GM18873 (cell line): Measurements from ENCODE around the gene GTPBP6.
"Not testable (repeated sequence)": the region's sequence is repeated elsewhere in the genome, so short reads cannot be mapped to it uniquely, and the experiment has no call there.

Experiments
- ATAC-seq: cut with Tn5 transposase; IDR thresholded peaks from one replicate; pipeline ENCODE4 v1.9.1; 2021; ENCODE audit warnings: mild to moderate bottlenecking, moderate library complexity, moderate number of reproducible peaks; ENCODE audit not compliant: unreplicated experiment, low FRiP score

The GTPBP6 gene

GRCh38 chrX:352181-352580, 33.6 kb upstream of the GTPBP6 start:
- ATAC-seq, result no peak

- ATAC-seq, result no peak
Measured at GRCh38 chrX:351736-352135, 33.1 kb upstream of the GTPBP6 start.

DNA sequence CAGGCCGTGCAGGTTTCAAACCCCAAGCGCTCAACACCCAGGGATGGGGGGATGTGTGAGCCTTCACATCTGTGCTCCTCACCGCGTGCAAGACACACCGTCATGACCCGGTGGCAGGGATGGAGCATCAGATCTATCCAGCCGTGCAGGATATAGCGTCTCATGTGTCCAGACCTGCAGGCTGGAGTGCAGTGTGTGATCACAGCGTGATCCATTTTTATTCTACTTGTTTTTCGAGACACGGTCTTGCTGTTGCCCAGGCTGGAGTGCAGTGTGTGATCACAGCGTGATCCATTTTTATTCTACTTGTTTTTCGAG, 32.7 kb upstream of the GTPBP6 start:
- not testable (repeated sequence) for ATAC-seq

- ATAC-seq, result no peak
Measured at GRCh38 chrX:350534-351323, 32.1 kb upstream of the GTPBP6 start.

- no peak for ATAC-seq
Measured at GRCh38 chrX:350148-350533, 31.5 kb upstream of the GTPBP6 start.

DNA sequence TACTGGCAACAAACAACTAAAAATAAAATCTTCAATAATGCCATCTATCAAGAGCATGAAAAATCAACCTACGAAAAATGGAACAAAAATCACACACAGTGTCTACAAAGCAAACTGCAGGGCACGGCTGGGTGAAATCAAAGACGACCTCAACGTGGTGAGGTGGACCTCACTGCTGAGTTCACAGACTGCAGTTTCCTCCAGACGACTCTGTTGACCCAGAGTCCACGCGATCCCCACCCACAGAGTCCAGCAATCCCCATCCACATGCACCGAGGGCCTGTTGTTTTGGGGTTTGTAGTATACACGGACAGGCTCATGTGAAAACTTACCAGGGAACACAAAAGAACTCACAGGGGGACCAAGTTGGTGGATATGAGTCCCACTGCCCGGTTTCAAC, 31.1 kb upstream of the GTPBP6 start:
- ATAC-seq, result no peak

GRCh38 chrX:349196-349595, 30.6 kb upstream of the GTPBP6 start:
- ATAC-seq, result no peak

DNA sequence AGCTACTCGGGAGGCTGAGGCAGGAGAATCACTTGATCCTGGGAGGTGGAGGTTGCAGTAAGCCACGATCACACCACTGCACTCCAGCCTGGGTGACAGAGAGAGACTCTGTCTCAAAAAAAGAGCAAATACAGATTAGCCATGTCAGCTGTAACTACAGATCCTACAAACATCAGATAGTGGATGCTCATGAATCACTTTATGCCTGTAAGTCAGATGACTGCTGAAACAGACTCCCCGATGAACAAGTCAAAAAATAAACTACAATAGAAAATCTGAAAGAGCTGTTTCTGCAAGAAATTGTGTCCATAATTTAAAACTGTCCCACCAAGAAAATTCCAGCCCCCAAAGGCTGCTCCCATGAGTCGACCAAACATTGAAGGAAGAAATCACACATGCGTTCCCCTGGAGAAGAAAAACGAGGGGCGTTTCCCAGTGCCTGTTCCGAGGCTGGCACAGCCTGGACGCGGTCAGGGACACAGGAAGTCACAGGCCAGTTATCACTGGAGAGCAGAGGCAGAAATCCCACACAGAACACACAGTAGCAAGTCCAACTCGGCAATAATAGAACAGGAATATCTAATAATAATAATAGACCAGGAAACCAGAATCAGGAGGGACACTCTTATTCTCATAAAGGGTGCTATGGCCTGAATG, 30.0 kb upstream of the GTPBP6 start:
- ATAC-seq, result no peak

DNA sequence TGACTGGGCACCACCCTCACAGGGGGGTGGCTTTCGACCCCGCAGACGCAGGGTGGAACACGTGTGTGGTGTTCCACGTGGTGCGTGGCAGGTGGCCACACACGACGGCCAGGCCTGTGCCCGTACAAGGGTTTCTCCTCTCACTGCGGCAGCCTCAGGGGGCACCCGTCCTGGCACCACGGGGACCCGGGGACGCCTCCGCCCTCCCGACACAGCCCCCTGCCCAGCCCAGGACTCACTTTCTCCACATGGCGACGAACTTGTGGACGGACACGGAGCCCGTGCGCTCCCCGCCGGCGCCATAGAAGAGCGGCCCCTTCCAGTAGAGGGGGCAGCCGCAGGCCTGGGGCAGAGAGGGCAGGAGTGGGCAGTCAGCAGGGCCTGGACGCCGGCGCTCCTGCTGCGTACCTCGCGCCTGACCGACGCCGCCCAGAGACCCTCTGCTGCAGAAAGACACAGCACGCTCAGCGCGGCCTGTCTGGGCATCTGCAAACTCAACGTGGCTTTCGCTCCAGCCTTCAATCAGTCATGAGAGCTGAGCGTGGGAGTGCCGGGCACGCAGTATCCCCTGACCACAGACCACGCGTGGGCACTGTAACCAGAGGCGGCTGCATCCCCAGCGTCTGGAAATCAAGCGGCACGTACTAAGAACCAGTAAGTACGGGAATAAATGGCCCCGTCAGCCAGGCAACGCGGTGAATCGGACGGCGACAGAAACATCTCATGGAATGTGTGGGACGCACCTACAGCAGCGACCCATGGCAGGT, 28.9 kb upstream of the GTPBP6 start:
- no peak for ATAC-seq

DNA sequence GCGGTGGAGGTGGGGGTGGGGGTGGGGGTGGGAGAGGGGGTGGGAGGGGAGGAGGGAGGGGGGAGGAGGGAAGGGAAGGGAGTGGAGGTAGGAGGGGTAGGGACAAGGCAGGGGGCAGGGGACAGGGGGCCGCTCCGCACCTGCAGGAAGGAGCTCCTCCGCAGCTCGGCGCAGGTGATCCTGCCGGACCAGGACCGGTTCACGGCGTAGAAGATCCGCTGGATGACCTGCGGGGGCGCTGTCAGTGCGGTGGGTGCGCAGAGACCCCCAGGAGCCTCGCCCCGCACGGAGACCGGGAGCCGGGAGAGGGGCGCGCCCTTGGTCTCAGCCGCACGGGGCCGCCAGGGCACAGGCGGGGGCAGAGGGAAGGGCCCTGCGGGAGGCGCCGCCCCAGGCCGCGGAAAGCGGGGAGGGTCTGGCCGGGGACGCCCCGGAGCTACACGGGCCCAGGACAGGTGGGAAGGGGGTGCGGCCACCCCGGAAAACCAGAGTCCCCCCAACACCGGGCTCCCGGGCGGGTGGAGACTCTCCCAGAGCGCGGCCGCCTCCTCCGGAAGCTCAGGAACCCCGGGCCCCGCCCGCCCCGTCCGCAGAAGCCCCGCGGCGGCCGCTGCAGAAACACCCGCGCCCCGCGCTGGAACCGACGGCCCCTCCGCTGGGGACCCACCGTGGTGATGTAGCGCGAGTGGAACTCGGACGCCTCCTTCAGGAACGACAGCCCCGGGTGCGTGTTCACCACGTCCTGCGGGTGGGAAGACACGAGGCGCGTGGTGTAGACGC, 27.6 kb upstream of the GTPBP6 start:
- no peak for ATAC-seq

DNA sequence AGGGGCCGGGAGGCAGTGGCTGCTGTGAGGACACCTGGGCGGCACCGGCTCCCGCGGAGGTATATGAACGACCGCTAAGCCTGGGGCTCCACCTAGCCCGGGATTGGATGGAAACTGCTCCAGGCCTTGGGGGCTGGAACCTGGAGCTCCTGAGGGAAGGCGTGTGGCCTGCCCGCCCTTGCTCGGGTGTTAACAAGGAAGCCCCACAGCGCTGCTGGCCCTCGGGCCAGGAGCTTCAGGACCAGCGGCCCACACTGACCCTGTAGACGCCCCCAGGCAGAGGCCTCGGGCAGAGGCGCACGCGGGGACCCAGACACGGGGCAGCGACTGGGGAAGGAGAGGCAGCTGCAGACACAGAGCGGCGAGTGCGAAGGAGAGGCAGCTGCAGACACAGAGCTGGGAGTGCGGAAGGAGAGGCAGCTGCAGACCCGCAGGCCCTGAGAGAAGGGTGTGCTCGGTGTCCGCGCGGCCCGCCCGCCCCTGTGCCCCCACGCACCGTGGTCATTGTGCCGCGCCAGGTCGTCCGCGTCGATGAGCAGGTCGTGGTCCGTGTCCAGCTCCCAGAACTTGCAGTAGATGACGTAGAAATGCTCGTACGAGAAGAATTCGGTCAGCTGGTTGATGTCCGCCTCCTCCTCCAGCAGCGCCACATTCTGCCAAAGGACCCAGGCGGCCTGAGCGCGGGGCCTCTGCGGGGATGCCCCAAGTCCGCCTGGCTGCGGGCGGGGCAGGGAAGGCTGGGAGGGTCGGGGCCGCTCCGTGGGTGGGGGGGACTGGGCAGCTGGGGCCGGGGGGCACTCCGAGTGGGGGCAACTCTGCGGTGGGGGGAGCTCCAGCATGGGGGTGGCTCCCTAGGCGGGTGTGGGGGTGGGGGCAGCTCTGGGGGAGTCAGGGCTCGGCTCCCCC, 26.7 kb upstream of the GTPBP6 start:
- no peak for ATAC-seq

DNA sequence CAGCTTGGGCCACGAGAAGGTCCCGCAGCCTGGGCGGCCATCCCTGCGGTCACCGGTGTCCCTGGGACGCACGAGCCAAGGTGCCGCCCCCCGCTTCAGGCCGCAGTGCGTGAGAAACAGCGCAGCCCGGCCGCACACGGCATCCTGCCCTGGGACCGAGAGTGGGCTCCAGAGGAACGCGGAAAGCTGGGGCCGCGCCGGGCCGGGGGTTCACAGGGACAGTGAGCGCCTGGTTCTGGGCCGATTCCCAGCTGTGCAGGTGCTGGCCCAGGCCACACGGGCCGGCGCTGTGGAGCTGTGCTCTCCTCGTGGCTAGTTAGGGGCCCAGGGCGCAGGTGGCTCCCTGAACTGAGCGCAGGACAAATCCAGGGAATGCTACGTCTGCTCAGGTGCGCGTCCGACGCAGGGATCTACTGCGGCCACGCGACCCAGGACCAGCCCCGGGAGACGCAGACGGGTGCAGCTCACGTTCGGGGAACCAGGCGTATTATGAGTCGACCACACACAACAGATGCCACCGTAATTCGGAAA, 25.8 kb upstream of the GTPBP6 start:
- no peak for ATAC-seq

DNA sequence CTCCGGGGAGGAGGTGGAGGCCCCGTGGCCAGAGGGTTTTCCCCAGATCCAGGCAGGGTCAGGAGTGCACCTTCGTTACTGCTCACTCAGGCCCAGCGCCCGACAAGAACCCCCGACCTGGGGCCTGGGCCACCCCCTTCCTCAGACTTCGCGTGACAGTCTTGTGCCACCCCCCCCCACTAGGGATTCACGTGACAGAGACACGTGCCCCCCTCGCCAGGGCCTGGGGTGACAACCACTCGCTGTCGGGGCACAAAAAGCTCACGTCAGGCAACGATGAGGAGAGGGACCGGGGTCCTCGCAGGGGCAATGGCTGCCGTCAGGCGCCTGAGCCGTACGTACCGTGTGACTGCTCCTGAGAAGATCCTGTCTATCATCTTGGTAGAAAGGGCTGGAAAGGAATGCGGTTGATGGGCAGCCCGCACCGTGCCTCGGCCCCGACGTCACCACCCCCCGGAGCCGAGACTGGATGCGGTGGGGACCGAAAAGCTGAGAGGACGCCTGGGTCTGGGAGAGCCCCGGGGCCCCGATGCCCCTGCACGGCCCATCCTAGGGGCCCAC, 23.0 kb upstream of the GTPBP6 start:
- no peak for ATAC-seq

DNA sequence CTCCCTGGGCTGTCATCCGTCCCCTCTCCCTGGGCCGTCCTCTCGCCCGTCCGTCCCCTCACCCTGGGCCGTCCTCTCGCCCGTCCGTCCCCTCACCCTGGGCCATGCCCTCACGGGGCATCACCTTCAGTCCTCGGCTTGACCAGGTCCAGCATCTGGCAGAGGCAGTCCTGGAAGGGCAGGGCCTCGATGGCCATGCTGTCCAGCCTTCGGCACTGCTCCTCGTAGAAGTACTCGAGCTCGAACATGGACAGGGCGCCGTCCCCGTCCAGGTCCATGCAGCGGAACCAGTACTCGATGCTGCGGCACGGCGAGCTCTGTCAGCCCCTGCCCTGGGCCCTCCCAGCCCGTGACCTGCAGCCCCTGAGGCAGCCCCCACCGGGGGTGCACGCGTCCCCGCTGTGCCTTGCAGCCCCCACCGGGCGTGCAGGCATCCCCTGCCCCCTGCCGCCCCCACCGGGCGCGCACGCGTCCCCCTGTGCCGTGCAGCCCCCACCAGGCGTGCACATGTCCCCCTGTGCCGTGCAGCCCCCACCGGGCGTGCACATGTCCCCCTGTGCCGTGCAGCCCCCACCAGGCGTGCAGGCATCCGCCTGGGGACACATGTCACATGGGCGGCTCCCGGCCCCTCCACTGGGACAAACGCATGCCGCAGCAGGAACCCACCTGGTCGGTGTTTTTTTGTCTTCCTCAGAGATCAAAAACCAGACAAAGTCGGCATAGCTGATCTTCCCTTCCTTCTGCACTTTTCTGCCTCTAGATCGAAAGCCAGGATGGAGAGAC, 22.2 kb upstream of the GTPBP6 start:
- no peak for ATAC-seq

GRCh38 chrX:340121-340520, 21.5 kb upstream of the GTPBP6 start:
- no peak for ATAC-seq

- no peak for ATAC-seq
Measured at GRCh38 chrX:338836-339400, 20.3 kb upstream of the GTPBP6 start.

DNA sequence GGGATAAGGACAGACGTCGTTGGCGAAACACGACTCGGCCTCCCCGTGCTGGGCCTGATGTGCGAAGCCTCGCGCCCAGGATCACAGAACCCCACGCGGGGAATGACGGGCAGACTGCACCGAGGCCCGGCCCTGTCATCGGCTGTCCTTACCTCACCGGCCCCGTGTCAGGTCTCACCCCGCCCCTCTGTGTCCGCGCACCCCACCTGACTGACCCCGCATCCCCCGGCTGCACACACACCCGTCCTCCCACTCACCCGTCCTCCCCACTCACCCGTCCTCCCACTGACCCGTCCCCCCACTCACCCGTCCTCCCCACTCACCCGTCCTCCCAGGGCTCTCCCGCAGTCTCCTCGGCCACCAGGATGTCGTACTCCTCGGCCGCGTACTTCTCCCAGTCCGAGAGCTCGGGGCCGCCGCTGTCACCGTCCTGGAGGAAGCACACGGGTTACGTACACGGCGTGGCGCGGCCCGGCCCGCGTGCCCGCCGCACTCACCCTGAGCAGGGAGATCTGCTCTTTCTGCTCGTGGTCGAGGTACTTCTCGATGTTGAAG, 19.8 kb upstream of the GTPBP6 start:
- no peak for ATAC-seq

DNA sequence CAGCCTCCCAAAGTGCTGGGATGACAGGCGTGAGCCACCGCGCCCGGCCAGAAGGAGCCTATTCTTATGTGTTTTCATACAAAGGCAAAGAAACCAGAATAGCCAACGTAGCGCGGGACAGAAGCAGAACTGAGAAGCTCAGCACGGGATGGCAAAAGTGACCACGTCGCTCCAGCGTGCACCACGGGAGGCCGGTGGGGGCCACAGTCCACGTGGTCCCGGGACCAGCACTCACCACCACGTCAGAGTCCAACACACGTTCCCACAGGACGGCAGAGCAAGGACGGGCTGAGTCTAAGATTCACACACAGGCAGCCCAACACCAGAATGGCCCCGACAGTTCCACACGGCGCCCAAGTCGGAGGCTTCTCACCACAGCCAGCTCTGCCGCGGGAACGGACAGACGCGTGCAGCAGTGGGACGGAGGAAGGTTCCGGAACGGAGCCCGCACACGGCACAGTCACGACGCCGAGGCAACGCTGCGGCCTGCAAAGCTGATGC, 18.8 kb upstream of the GTPBP6 start:
- no peak for ATAC-seq
